ENCODE results near the gene DEXI.

GRCh38 chr16:10906482-10906881 is 35.8 kb downstream of the DEXI start:
- TF ChIP-seq CTCF (conservative IDR thresholded peaks at IDR 0.05; ENCODE audit: low read depth, low read length) = no peak
- TF ChIP-seq EZH2 (IDR thresholded peaks at IDR 0.05; ENCODE audit: low read length, unreplicated experiment) = no peak
- no peak for TF ChIP-seq EZH2phosphoT487 (IDR thresholded peaks at IDR 0.05; ENCODE audit: borderline replicate concordance, low read length)

Measured in PC-3 (cell line).